ENCODE data around the gene DNM3.
"Not testable (repeated sequence)": the region's sequence is repeated elsewhere in the genome, so short reads cannot be mapped to it uniquely, and the experiment has no call there.

DNM3 gene

GRCh38 chr1:172359491-172359999, 518.2 kb downstream of the DNM3 start:
- peak; percentile 34 for DNase-seq (ENCODE audit: low read depth)

GRCh38 chr1:172360511-172360910, 519.2 kb downstream of the DNM3 start:
- no peak for DNase-seq (ENCODE audit: low read depth)

- no peak for DNase-seq (ENCODE audit: low read depth)
Measured at GRCh38 chr1:172360985-172361384, 519.7 kb downstream of the DNM3 start.

DNA sequence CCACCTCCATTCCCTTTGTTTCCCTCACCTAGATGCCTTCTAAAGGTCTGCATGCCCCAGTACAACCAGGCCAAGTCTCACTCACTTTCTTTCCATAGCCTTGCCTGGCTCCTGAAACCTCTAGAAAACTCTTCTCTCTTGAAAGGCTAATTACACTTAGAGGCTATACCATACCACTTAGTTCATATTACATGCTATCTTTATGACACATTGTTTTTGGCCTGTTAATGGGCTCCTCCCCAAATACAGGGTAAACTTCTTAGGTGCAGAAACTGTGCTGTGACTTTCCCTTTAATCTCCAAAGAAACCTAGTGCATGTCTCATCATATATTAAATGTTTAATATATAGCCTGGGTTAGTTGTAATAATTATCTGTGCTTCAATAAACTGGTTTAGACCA, 522.6 kb downstream of the DNM3 start:
- DNase-seq (ENCODE audit: low read depth) = no peak

GRCh38 chr1:172371646-172372045, 530.3 kb downstream of the DNM3 start:
- DNase-seq (ENCODE audit: low read depth) = not testable (repeated sequence)

- peak; percentile 20 for DNase-seq (ENCODE audit: low read depth)
Measured at GRCh38 chr1:172373864-172374263, 532.6 kb downstream of the DNM3 start.

- DNase-seq (ENCODE audit: low read depth) = no peak
Measured at GRCh38 chr1:172375211-172375631, 533.9 kb downstream of the DNM3 start.

- DNase-seq (ENCODE audit: low read depth) = no peak
Measured at GRCh38 chr1:172376431-172376830, 535.1 kb downstream of the DNM3 start.

- DNase-seq (ENCODE audit: low read depth) = no peak
Measured at GRCh38 chr1:172377565-172377964, 536.3 kb downstream of the DNM3 start.

DNA sequence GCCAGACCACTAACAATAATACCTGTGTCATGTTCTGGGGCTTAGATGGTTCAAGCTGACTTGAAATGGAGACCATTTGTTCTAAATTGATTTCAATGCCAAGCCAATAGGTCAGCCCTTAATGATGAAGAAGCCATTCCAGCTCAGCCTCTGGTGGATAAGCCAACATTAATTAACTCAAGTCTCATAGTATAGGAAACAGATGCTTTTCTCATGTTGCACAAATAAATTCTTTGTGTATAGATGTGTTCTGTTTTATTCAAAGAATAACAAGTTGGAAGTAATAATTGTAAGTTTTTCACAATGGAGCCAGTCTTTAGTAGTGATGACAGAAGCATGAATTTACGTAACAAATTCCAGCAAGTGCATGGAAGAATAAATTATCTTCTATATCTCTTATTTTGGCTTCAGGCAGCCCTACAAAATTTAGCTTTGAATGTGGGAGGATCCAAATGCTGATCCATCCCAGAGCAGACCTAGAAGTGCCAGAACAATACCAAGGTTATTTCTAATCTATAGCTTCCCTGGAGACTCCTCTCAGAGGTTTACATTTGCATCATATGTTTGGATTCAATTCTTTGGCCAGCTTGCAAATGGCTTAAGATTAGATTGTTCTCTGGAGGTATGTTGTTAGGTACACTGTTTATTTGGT, 536.9 kb downstream of the DNM3 start:
- DNase-seq (ENCODE audit: low read depth) = no peak

- DNase-seq (ENCODE audit: low read depth) = peak; percentile 32
Measured at GRCh38 chr1:172380441-172381244, 539.3 kb downstream of the DNM3 start.

- no peak for DNase-seq (ENCODE audit: low read depth)
Measured at GRCh38 chr1:172381946-172382345, 540.6 kb downstream of the DNM3 start.

DNA sequence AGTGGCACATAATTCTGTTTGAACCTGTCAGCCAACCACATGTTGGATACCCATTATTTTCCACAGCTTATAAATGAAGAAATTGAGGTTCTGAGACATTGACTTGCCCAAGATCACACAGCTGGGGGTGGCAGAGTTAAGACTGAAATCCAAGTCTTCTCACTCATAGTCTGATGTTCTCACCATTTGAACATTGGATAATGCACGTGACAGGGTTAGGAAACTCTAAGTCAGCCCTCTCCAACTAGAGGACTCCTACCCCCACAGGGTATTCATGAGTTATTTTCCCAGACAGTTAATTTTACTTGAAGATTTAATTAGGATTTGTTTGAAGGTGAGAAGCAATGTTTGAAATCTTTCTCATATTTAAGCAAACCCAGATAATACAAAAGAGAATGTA, 541.1 kb downstream of the DNM3 start:
- no peak for DNase-seq (ENCODE audit: low read depth)

- DNase-seq (ENCODE audit: low read depth) = no peak
Measured at GRCh38 chr1:172382990-172383389, 541.7 kb downstream of the DNM3 start.

GRCh38 chr1:172383536-172383935, 542.2 kb downstream of the DNM3 start:
- peak; percentile 59 for DNase-seq (ENCODE audit: low read depth)

GRCh38 chr1:172384656-172385055, 543.4 kb downstream of the DNM3 start:
- no peak for DNase-seq (ENCODE audit: low read depth)

- DNase-seq (ENCODE audit: low read depth) = no peak
Measured at GRCh38 chr1:172386046-172386445, 544.7 kb downstream of the DNM3 start.

DNA sequence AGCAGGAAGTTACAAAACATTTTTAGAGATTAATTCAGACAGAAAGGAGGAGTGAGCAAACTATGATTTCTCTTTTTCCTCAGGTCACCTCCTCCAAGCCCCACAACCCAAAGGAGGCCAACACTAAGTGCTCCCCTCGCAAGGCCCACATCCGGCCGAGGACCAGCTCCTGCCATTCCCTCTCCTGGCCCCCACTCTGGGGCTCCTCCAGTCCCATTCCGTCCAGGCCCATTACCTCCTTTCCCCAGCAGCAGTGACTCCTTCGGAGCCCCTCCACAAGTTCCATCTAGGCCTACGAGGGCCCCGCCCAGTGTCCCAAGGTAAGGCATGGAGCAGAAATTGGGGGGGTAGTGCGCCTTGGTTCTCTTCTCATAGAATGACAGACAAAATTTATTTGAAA, 547.2 kb downstream of the DNM3 start:
- no peak for DNase-seq (ENCODE audit: low read depth)

GRCh38 chr1:172390301-172390682, 549.0 kb downstream of the DNM3 start:
- DNase-seq (ENCODE audit: low read depth) = no peak

DNA sequence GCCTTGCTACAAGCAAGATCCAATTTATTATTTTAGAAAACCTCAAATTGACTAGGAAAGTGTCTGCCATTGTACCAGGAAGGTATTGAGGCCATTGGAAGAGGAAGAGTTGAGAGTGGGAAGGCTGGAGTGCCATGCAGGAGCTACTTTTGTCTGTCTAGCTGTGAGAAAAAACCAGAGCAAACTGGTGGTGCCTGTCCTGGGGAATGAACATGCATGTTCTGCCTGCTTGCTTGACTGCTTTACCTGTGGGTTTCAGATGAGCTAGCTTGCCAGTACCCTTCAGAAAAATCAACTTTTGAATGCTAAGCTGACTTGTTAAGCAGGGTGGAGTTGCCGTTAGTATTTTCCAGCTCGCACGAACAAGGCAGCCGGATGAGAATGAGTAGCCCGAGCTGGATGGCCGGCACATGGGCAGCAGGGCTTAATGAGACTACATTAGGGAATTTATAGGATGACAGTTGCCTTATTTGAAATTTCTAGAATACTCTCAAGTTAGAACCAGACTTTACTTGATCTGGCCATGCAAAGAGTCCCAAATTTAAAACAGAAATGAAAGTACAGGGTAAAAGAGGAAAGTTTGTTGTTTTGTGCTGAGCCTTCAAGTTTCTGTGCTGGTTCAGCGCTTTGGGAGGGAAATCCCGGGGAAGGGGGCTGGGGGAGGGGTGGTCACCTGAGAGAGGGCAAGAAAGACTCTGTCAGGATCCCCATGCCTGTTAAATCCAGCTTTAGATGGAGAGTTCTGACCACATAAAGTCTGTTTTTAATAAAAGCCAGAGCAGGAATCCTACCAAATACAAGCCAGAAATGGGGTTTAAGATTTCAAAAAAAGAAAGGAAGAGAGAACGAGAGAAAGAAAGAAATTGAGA, 549.6 kb downstream of the DNM3 start:
- peak; percentile 49 for DNase-seq (ENCODE audit: low read depth)

GRCh38 chr1:172391976-172392375, 550.7 kb downstream of the DNM3 start:
- no peak for DNase-seq (ENCODE audit: low read depth)

DNA sequence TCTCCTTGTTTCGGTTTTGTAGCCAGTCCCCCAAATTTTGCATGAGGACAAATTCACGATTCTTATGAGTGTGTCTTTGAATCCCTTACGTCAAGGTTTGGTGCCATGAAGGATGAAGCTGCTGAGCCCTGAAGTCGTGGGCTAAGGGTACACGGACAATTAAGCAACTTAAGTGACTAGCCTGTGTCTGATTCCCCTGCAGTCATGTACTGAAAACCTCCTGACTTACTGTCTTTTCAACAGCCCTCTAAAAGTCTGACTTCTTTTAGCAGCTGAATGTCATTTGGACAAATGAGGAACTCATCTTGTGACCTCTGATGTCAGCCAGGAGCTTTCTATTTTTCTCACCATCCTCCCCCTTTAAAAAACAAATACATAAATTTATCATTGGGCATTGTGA, 552.1 kb downstream of the DNM3 start:
- no peak for DNase-seq (ENCODE audit: low read depth)
